Activated CD8-positive, alpha-beta memory T cell treated with anti-CD3 and anti-CD28 coated beads, Interleukin-2, amount 50 U/mL, for 24 hours (primary cell): ENCODE data around the gene MUC6.

Source experiments
- DNase-seq: peaks from one replicate; pipeline ENCODE4 v3.0.0-alpha.2; 2020; ENCODE audit errors: extremely low read depth

MUC6 gene

GRCh38 chr11:1038361-1038760 is 1.8 kb upstream of the MUC6 start:
- no peak for DNase-seq

GRCh38 chr11:1037506-1038055 is 1.1 kb upstream of the MUC6 start:
- DNase-seq = no peak

- DNase-seq = no peak
Measured at GRCh38 chr11:1036931-1037330, 413 bp upstream of the MUC6 start.

GRCh38 chr11:1035577-1036283 is 788 bp downstream of the MUC6 start:
- no peak for DNase-seq

- DNase-seq = no peak
Measured at GRCh38 chr11:1034456-1035295, 1.8 kb downstream of the MUC6 start.

GRCh38 chr11:1034001-1034400 is 2.5 kb downstream of the MUC6 start:
- DNase-seq = no peak

GRCh38 chr11:1033016-1033798 is 3.3 kb downstream of the MUC6 start:
- DNase-seq = no peak

- DNase-seq = no peak
Measured at GRCh38 chr11:1032310-1032891, 4.1 kb downstream of the MUC6 start.

- no peak for DNase-seq
Measured at GRCh38 chr11:1031121-1031899, 5.2 kb downstream of the MUC6 start.

- DNase-seq = no peak
Measured at GRCh38 chr11:1030556-1030955, 6.0 kb downstream of the MUC6 start.

GRCh38 chr11:1030086-1030485 is 6.4 kb downstream of the MUC6 start:
- no peak for DNase-seq

- DNase-seq = no peak
Measured at GRCh38 chr11:1029654-1030053, 6.9 kb downstream of the MUC6 start.

GRCh38 chr11:1029051-1029450 is 7.5 kb downstream of the MUC6 start:
- no peak for DNase-seq

GRCh38 chr11:1028616-1029015 is 7.9 kb downstream of the MUC6 start:
- DNase-seq = no peak

- DNase-seq = no peak
Measured at GRCh38 chr11:1028291-1028540, 8.3 kb downstream of the MUC6 start.

GRCh38 chr11:1027483-1028290 is 8.8 kb downstream of the MUC6 start:
- DNase-seq = no peak

- no peak for DNase-seq
Measured at GRCh38 chr11:1026641-1027482, 9.7 kb downstream of the MUC6 start.

- no peak for DNase-seq
Measured at GRCh38 chr11:1026163-1026450, 10.4 kb downstream of the MUC6 start.

GRCh38 chr11:1025410-1026162 is 10.9 kb downstream of the MUC6 start:
- DNase-seq = no peak
